Measurements from ENCODE around the gene HMGB4.

HMGB4 gene

DNA sequence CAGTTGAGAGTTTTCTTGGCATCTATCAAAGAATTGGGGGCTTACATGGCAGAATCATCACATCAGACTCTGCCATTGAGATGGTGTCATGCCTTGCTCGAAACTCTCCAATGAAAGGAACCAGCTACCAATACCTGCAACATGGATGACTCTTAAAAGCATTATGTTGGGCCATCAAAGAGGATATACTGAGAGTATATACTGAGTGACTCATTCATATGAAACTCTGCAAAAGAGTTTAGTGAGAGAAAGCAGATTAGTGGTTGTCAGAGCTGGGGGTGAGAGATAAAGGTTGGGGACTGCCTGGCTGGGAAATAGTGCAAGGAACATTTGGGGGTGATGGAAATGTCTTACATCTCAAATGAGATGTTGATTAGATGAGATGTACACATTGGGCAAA, 14.7 kb upstream of the HMGB4 start:
- no peak for DNase-seq

GRCh38 chr1:33850481-33850880, 13.4 kb upstream of the HMGB4 start:
- DNase-seq, result no peak

DNA sequence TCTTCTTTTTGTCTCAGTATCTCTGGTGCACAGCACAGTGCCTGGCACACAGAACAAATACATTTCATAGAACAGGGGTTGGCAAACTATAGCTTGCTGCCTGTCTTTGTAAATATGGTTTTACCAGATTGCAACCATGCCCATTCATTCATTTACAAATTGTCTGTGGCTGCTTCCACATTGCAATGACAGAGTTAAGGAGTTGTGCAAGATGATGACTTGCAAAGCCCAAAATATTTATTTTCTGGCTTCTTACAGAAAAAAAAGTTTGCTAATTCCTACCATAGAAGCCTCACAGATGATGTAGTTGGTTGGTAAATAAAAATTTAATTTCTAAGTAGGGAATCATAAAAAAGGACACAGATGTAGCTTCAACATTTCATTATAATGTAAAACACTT, 11.2 kb upstream of the HMGB4 start:
- no peak for DNase-seq

DNA sequence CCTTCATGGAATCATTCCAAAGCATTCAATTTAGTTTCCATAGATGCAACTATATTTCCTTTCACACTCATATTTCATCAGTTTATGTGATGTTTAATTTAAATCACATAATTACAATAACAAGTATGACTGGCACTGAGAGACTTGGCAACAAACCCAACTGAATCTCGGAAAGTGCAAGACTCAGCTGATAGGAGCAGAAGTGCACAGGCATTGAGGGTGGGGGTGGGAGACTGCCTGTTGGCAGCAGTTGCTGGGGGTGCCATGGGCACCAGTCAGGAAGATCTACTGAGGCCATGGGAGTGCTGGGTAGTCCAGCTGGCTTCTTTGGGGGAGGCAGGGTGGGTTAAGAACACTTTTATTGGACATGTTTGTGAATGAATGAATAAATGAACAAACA, 10.4 kb upstream of the HMGB4 start:
- DNase-seq, result no peak

DNA sequence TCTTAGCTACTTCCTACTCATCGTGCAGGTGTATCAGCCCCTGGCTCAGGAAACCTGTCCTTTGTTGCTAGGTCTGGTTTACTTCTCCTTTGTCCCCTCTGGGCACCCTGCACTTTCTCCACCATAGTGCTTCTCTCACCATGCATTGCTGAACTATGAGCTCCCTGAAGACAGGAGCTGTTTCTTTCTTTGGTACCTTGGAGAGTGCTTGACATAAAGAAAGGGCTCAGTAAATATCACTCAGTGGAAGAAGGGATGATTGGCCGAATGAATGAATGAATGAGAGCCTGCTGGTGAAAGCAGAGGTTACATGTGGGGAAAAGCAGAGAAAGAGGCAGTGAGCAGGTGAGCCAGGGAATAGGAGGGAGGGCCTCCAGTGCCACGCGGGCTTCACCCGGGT, 9.8 kb upstream of the HMGB4 start:
- no peak for DNase-seq

DNA sequence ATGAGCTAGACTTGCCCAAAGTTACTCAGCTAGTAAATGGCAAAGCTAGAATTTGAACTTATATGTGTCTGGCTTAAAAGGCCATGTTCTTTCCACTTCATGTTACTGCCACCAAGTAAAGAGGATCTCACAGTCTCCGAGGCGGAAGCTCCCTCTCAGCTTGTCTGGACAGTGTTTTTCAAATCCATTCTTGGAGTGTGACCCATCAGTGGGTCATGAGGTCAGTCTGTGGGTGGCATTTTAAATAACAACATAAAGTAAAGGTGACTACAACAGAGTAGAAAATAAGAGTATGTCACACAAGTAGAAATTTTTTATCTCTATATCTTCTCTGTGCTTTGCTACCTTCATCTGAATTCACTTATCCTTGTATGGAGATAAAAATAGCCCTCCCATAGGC, 3.2 kb upstream of the HMGB4 start:
- no peak for DNase-seq

DNA sequence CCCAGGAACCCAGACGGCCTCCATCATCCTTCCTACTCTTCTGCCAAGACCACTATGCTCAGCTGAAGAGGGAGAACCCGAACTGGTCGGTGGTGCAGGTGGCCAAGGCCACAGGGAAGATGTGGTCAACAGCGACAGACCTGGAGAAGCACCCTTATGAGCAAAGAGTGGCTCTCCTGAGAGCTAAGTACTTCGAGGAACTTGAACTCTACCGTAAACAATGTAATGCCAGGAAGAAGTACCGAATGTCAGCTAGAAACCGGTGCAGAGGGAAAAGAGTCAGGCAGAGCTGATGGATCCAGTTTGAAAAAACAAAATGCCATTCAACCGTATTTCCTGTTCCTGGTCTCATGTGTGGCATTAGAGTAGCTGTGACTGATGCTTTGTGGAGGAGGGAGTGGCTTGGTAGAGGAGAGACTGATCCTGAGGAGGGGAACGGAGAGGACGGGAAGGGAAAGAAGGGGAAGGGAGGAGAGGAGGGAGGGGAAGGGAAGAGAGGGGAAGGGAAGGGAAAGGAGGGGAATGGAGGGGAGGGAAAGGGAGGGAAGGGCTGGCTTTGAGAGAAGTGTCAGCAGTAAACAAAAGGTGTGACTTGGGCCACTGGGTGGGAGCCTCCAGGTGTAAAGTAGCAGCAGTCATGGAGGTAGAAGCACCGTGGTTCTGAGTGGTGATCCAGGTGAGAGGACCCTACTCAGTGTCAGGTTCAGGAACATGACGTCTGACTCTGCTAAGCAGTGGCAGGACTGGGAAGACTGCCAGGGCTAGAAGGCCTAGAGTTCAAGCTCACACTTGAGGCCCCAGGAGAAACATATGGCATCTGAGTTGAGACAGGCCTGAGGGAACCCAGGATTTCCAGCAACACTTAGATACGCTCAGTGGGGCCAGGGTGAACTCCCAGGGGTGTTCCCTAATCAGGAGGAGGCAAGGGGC, 846 bp downstream of the HMGB4 start:
- DNase-seq, result no peak

- no peak for DNase-seq
Measured at GRCh38 chr1:33866281-33866680, 2.4 kb downstream of the HMGB4 start.

GRCh38 chr1:33867684-33868083, 3.8 kb downstream of the HMGB4 start:
- no peak for DNase-seq

DNA sequence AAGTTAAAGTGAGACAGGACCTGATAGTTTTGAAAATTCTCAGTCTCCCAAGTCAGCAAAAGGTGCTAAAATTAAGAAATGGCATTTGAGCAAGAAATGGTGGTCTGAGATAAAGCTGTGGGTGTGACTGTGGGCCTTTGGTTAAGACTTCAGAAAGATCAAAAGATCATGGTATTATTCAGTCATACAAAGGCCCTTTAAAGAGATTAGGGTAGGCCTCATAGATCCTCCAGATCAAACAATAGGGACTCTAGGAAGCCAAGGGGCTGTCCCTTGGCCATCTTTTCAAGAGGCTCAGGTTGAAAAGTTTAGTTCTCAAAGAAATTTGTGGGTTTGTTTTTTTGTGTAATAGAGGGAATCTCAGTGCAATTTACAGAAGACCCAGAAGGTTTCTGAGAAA, 8.4 kb downstream of the HMGB4 start:
- no peak for DNase-seq

- no peak for DNase-seq
Measured at GRCh38 chr1:33872683-33873082, 8.8 kb downstream of the HMGB4 start.

GRCh38 chr1:33874636-33875035, 10.8 kb downstream of the HMGB4 start:
- no peak for DNase-seq

DNA sequence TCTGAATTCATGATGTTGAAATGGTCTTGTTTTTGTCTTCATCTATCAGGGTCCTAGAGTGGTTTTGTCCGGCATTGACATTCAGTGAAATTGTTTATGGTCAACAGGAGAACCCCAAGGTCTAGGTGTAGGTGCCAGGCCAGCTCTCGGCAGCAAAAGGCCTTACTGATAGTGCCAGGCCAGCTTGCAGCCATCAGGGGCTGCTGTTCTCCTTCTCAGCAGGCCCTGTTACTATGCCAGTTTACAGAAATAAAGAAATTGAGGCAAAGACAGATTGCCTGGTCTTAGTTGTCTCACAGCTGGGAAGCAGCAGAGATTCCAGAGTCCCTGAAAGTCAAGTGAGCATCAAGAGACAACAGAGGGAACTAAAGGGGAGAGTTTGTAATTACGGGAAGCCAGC, 12.0 kb downstream of the HMGB4 start:
- no peak for DNase-seq

GRCh38 chr1:33876970-33877650, 13.2 kb downstream of the HMGB4 start:
- no peak for DNase-seq

- DNase-seq, result no peak
Measured at GRCh38 chr1:33878392-33878791, 14.5 kb downstream of the HMGB4 start.

- DNase-seq, result no peak
Measured at GRCh38 chr1:33880305-33880704, 16.4 kb downstream of the HMGB4 start.

GRCh38 chr1:33886496-33886895, 22.6 kb downstream of the HMGB4 start:
- no peak for DNase-seq

- no peak for DNase-seq
Measured at GRCh38 chr1:33893147-33893830, 29.4 kb downstream of the HMGB4 start.

GRCh38 chr1:33895396-33895795, 31.5 kb downstream of the HMGB4 start:
- DNase-seq, result no peak

GRCh38 chr1:33895976-33896375, 32.1 kb downstream of the HMGB4 start:
- no peak for DNase-seq

- no peak for DNase-seq
Measured at GRCh38 chr1:33897092-33897725, 33.3 kb downstream of the HMGB4 start.

- no peak for DNase-seq
Measured at GRCh38 chr1:33898406-33898805, 34.5 kb downstream of the HMGB4 start.

- no peak for DNase-seq
Measured at GRCh38 chr1:33898881-33899280, 35.0 kb downstream of the HMGB4 start.
